Measurements from ENCODE around the gene HSPA4L. TPM values are rescaled to one million over a fixed set of nuclear protein-coding genes. Genes with fewer than 3 reads are reported as not detected.

HSPA4L gene
- total RNA-seq, 4 donors from 2014 or later: 0.36 to 1.2 (median 0.74) TPM

DNA sequence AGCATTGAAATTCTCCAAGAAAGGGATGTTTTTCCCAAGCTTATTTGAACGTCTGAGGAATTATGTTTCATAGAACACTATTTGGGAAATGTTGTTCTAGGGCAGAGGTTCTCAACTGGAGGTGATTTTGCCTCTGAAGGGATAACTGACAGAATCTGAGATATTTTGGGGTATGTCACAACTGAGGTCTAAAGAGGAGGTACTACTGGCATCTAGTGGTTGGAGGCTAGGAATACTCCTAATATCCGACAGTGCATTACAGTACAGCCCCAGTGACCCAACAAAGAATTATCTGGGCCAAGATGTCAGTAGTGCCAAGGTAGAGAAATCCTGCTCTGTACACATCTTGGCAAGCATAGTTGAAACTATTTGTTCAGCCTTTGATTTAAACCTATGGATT lies 6.4 kb downstream of the HSPA4L start:
- H3K9me3 ChIP-seq: no peaks in the 10 kb centered on the region
- no peaks in the 10 kb centered on the region for H3K36me3 ChIP-seq
- H3K27me3 ChIP-seq: no peaks in the 10 kb centered on the region
- in situ Hi-C loops (cut with MboI; ENCODE audit: low sequenced_read_pairs in 4 of 4) (loop anchor here in 2 of 4 donors (10.0 to 25.0 kb wide), 2 partner anchors 96 to 174 kb away; partner anchors contain the start of genes ABHD18 (in 1 of the 2), MFSD8 (in 1 of the 2) and PLK4 (in 1 of the 2)), intact Hi-C loops (cut with DNase I; ENCODE audit: low total_unique reads) (no loop called here)
- ATAC-seq (no peak), DNase-seq (no peak)
- TF ChIP-seq POLR2A (IDR thresholded peaks at IDR 0.05): no peak
- TF ChIP-seq, protein P1, sequence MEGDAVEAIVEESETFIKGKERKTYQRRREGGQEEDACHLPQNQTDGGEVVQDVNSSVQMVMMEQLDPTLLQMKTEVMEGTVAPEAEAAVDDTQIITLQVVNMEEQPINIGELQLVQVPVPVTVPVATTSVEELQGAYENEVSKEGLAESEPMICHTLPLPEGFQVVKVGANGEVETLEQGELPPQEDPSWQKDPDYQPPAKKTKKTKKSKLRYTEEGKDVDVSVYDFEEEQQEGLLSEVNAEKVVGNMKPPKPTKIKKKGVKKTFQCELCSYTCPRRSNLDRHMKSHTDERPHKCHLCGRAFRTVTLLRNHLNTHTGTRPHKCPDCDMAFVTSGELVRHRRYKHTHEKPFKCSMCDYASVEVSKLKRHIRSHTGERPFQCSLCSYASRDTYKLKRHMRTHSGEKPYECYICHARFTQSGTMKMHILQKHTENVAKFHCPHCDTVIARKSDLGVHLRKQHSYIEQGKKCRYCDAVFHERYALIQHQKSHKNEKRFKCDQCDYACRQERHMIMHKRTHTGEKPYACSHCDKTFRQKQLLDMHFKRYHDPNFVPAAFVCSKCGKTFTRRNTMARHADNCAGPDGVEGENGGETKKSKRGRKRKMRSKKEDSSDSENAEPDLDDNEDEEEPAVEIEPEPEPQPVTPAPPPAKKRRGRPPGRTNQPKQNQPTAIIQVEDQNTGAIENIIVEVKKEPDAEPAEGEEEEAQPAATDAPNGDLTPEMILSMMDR (IDR thresholded peaks at IDR 0.05 in 4 of 5, conservative IDR thresholded peaks at IDR 0.05 in 1 of 5): peak in 1 of 5 experiments; percentile 24
- no peak overlapping the region for H3K27ac ChIP-seq
- peaks cover 0 to 7% of the 10 kb centered on the region in 2 donors for H3K4me1 ChIP-seq
- no peak overlapping the region for H3K4me3 ChIP-seq

DNA sequence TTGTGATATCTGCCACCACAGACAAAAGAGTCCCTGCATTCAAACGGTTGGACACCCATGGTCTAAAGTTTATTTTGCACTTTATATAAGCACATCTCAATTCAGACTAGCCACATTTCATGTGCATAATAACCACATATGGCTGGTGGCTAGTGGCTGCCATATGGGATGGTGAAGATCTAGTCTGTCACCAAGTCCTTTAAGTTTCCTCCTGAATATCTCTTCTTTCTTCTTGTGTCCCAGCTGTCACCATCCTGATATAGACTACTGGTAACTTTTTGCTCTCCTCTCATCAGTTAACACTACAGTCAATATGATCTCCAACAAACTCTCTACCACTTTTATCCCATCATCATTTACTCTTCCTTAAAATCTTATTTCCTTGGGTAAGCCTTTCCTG lies 9.3 kb downstream of the HSPA4L start:
- in situ Hi-C loops (cut with MboI; ENCODE audit: low sequenced_read_pairs in 4 of 4): loop anchor here in 1 of 4 donors (25.0 kb wide), 1 partner anchor 171 kb away; the partner anchor contains the start of genes ABHD18 and MFSD8
- Histone ChIP-seq H3K9me3 (no peaks in the 10 kb centered on the region), H3K27me3 (no peaks in the 10 kb centered on the region), H3K4me3 (no peak overlapping the region), H3K4me1 (no peaks in the 10 kb centered on the region), H3K36me3 (no peaks in the 10 kb centered on the region), H3K27ac (no peak overlapping the region)
- DNase-seq (no peak), ATAC-seq (no peak)
- TF ChIP-seq POLR2A (IDR thresholded peaks at IDR 0.05): no peak
- TF ChIP-seq, protein P1 (IDR thresholded peaks at IDR 0.05 in 4 of 5, conservative IDR thresholded peaks at IDR 0.05 in 1 of 5): no peak
- intact Hi-C loops (cut with DNase I; ENCODE audit: low total_unique reads): no loop called here

DNA sequence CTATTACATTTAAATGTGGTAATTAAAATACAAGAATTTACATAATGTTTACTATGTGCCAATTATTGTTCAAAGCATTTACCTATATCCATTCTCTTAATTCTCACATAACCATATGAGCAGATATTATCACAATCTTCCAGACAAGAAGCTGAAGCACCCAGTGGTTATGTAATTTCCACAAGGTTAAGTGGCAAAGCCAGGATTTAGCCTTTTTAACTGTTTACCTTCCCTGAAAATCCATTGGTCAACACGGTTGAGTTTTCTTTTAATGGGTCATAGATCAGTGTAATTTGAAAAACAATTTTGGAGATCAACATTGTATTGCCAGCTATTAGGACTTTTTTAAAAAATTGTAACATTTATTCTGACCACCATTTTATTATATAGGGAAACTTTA lies 11.4 kb downstream of the HSPA4L start:
- in situ Hi-C loops (cut with MboI; ENCODE audit: low sequenced_read_pairs in 4 of 4): loop anchor here in 1 of 4 donors (25.0 kb wide), 1 partner anchor 169 kb away; the partner anchor contains the start of genes ABHD18 and MFSD8
- no peak for TF ChIP-seq POLR2A (IDR thresholded peaks at IDR 0.05)
- H3K4me3 ChIP-seq: no peak overlapping the region
- ATAC-seq: no peak
- H3K4me1 ChIP-seq: no peaks in the 10 kb centered on the region
- H3K9me3 ChIP-seq: no peaks in the 10 kb centered on the region
- H3K36me3 ChIP-seq: no peaks in the 10 kb centered on the region
- no peak overlapping the region for H3K27ac ChIP-seq
- H3K27me3 ChIP-seq: no peaks in the 10 kb centered on the region
- intact Hi-C loops (cut with DNase I; ENCODE audit: low total_unique reads): no loop called here
- DNase-seq: no peak

DNA sequence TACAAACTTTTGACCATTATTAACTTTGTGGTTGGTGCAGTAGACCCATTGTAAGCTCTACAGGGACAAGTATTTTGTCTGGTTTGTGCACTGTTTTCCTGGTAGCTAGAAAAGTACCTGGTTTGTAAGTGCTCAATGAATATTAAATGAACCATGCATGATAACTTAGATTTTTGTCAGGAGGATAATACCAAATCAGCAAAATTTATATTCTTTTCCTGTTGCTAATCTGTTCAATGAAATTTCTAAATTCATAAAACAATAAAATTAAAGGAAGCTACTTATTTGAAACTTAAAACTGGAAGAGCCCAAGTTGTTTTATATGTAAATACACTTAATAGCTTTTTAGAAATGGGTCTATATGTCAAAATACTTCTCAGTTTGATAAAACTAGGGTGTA lies 17.6 kb downstream of the HSPA4L start:
- TF ChIP-seq, protein P1 (IDR thresholded peaks at IDR 0.05 in 4 of 5, conservative IDR thresholded peaks at IDR 0.05 in 1 of 5): no peak
- no peak for TF ChIP-seq POLR2A (IDR thresholded peaks at IDR 0.05)
- no peaks in the 10 kb centered on the region for H3K27me3 ChIP-seq
- DNase-seq: no peak
- no peak overlapping the region for H3K27ac ChIP-seq
- H3K9me3 ChIP-seq: no peaks in the 10 kb centered on the region
- intact Hi-C loops (cut with DNase I; ENCODE audit: low total_unique reads) (no loop called here), in situ Hi-C loops (cut with MboI; ENCODE audit: low sequenced_read_pairs in 4 of 4) (loop anchor here in 1 of 4 donors (25.0 kb wide), 1 partner anchor 163 kb away; the partner anchor contains the start of genes ABHD18 and MFSD8)
- no peak overlapping the region for H3K4me3 ChIP-seq
- no peaks in the 10 kb centered on the region for H3K4me1 ChIP-seq
- no peak for ATAC-seq
- no peaks in the 10 kb centered on the region for H3K36me3 ChIP-seq

DNA sequence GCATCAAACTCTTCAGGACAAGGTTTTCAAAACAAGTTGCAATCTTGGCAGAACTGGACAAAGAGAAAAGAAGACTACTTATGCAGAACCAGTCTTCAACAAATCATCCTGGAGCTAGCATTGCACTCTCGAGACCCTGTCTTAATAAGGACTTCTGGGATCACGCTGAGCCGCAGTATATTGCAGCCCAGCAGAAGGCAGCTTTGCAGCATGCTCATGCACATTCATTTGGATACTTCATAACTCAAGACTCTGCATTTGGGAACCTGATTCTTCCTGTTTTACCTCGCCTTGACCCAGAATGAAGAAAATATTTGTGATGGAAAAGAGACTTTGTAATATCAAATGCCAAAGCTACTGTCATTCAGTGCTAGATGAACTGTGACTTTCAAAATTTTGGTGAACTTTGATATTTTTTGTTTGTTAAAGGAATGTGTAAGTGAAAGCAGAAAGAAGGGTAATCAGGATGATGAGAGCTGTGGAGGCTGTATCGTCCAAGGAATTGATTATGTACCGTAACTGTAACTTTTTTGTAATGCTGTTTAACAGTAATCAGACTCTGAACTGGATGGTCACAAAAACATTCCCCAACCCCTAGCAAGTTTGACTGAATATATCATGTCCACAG lies 27.2 kb downstream of the HSPA4L start:
- in situ Hi-C loops (cut with MboI; ENCODE audit: low sequenced_read_pairs in 4 of 4): no loop called here
- no peak for TF ChIP-seq POLR2A (IDR thresholded peaks at IDR 0.05)
- TF ChIP-seq, protein P1 (IDR thresholded peaks at IDR 0.05 in 4 of 5, conservative IDR thresholded peaks at IDR 0.05 in 1 of 5): no peak
- H3K27ac ChIP-seq: no peak overlapping the region

More for the DNA sequence above, 27.2 kb downstream of the HSPA4L start:
- Histone ChIP-seq H3K36me3 (no peaks in the 10 kb centered on the region), H3K4me1 (no peaks in the 10 kb centered on the region), H3K27me3 (no peaks in the 10 kb centered on the region), H3K9me3 (no peaks in the 10 kb centered on the region), H3K4me3 (no peak overlapping the region)
- no peak for ATAC-seq
- DNase-seq: no peak
- intact Hi-C loops (cut with DNase I; ENCODE audit: low total_unique reads): no loop called here
